HG02840 (cell line): ENCODE measurements around the gene FNDC3B.

Source experiments
- ATAC-seq: cut with Tn5 transposase; IDR thresholded peaks from one replicate; pipeline ENCODE4 v1.9.1; 2021; ENCODE audit warnings: mild to moderate bottlenecking, moderate library complexity, moderate number of reproducible peaks; ENCODE audit not compliant: unreplicated experiment, low FRiP score

The FNDC3B gene

DNA sequence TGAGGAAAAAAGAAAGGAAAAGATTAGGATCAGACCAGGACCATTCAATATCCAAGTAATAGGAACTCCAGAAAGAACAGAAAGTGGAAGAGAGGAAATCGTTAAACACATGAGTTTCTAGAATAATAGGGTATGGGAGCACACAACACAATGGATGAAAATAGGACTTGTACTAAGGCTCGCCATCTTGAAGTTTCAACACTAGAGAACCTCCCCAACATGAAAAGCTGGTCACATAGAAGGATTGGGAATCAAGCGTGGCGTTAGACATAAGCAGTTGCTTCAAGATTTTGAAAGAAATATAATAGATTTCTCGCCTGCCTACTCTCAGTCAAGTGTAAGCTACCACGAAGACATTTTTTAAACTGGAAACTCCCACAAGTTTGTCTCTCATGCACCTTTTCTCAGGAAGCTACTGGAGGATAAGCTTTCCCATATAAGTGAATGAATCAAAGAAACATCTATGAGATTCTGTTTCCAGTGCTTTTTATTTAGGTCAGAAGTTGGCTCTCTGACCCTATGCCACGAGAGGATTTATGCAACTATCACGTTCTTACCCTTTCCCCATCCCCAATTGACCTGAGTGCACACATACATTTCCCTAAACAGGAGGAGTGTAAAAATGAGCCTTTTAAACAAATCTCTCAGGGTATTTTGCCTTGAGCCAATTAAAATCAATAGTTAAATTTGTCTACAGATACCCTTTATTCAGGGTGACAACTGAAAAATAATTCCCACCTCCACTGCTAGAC is 363.7 kb downstream of the FNDC3B start:
- no peak for ATAC-seq

DNA sequence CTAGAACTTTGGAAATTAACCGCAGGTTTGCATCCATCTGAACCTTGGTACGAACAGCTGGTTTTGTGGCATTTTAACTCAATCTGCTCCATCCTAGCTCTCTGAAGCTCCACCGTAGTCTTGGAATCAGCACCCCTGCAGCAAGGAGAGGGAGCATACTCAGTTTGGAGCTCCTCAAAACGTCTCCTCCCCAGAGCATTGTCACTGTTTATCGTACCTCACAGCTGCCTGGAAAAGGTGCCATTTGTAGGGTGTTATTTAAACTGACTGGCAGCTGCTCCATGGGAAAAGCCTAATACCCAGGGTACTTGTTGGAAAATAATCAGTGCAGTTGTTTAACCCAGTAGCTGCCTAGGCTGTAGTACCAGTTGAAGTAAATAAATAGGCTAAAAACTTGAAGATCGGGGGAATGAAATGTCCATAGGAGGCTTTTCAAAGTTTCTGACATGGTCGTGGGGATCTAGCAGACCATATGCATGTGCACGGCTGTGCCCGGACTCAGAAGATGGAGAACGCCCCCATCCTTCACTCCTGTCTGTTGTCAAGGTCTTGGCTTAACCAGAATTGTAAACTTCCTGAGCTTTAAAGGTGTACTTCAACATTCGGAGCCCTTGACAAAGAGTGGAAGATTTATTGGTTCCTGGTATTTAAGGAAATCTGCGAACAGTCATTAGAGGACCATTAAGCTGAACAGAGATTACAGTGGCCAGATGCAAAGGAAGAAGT is 365.0 kb downstream of the FNDC3B start:
- no peak for ATAC-seq

DNA sequence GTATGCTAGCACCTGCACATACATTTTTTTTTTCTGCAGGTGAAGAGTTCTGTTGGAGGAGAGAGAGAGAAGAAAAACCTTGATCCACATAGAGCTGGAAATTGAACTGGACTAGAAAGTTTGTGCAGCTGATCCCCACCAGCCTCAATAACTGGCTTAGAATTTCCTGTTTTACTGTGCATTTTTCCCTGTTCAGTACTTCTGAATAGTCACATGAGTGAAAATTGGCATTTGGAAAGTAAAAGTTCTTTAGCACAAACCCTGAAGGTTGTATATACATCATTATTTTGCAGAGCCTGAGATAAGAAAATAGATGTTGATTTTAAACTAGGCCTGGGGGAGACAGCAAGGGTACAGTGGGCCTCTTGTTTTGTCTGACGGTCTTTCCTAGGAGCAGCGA is 366.5 kb downstream of the FNDC3B start:
- no peak for ATAC-seq

DNA sequence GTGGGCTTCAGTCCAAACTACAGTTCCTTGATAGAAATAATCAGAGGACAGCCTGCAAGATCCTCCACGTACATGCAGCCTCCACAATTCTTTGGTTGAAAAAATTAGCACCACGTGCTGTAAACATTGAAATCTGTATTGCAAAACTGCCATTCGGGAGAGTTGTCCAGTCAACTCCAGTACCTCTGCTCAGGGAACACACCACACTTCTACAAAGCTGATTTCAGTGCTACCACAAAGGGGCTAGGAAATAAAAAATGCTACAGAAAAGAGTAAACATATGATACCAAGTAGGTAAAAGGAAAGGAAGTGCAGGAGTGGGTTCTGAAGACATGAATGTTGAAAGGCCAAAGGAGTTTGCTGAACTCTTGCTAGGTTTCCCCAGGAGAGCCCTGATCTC is 368.5 kb downstream of the FNDC3B start:
- no peak for ATAC-seq

DNA sequence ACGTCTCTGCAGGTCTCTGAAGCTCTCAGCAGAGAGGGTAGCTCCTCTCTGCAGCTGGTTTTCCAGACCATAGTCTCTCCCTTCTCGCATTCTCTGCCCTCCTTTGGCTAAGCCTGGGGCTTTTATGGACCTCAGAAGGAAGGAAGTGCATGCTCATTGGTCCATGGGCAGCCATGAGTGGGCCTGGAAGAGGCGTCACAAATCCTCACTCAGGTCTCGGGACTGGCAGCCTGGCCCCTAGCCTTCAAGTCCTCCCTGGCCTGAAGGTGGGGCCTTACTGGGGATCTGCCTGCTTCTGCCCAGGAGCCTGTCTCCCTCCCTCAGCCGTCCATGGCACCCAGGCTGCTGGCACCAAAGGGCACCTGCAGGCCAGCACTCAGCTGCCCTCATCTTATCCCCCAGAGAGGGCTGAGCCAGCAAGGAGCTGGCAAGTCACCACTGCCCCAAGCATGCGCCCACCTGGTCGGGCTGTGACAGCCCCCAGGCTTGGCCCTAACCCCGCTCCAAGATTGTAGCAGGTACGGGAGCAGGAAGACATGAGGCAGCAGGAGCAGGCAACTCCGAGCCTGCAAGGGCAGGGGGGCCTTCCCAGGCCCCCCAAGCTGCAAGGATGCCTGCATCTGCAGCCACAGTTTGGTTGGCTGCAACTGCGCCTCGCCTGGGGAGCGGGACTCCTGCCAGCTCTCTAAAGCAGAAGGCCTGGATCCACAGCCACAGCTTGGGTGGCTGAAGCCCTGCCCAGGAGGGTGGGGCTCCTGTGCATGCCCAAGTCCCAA is 371.5 kb downstream of the FNDC3B start:
- ATAC-seq, result no peak

DNA sequence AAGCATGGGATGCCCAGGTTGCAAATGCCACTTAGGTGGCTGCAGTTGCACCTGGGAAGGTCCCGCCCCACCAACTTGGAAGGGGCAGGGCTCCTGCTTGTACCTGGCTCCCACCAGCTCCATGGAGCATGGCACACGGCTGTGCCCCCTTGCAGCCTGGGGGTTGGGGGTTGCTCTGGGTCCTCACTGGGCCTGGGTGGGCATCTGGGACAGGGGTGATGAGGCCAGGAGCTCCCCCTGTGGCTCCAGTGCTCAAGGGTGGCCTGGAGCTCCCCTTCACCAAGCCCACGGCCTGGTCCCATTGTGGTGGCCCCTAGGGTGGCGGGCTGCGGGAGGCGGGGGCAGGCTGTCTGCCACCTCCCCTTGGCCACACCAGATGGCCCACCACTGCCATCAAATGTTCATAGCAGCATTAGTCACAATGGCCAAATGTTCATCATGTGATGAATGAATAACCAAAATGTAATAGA is 372.1 kb downstream of the FNDC3B start:
- ATAC-seq, result no peak

DNA sequence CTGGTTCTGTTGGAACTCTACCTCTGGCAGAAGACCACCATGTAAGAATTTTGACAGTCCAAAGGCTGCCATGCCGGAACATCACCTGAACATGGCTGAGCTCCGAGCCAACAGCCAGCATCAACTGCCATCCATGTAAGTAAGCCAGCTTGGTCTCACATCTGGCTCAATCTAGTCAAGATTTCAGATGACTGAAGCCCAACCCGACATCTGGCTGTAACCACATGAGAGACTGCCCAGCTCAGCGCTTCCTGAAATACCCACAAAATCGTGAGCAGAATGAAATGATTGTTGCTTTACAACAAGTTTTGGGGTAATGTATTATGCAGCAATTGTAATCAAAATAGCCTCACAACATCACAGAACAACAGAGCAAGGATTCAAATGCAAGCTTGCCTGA is 375.9 kb downstream of the FNDC3B start:
- no peak for ATAC-seq

DNA sequence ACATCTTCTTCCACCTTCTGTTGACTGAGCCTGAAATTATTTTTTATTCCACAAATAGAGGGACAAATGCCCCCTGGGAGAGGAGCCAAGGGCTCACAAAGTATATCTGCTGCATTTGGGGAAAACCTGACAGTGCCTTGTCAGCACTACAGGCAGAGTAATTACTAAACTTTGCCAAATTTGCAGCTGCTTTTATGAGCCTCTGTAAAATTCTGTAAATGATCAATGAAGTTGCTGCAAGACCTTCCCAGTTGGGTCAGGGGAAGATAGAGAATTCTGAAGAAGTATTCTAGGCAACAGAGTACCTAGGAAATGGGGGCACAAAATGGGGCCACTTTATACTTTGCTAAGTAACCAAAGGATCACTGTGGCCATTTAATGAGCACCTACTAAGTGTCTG is 398.3 kb downstream of the FNDC3B start:
- no peak for ATAC-seq

DNA sequence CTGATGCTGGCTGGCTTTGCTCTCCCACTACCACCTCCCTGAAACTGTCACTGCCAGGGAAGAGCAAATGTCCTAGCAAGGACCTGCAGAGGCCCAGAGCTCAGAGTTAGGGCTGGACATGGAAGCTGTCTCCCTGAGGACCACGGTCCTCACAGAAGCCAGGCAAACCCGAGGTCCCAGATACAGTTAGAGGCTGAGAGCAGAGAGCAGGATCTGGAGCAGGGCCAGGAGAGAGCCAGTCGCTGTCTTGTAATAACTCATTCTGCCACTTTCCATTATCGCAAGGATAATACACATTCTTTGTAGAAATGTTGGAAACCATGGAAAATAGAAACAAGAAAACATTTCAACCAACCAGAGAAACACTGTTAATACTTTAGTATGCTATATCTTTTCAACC is 398.8 kb downstream of the FNDC3B start:
- ATAC-seq, result no peak

DNA sequence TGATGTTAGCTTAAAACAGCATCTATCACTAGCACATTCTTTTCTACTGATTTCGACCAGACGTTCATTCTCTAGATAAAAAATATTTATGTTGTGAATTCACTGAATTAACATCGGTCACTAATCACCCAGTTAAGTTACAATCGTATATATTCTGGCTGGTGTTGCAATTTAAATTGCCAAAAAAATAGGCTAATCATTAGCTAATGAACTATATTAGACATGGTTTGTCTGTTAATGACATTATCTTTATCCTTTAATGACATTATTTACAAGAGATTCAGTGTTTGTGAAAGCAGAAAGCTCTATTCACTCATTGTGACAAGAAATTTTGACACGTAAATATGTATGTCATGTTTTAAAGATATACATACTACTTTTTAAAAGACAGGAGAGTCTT is 402.2 kb downstream of the FNDC3B start:
- no peak for ATAC-seq

DNA sequence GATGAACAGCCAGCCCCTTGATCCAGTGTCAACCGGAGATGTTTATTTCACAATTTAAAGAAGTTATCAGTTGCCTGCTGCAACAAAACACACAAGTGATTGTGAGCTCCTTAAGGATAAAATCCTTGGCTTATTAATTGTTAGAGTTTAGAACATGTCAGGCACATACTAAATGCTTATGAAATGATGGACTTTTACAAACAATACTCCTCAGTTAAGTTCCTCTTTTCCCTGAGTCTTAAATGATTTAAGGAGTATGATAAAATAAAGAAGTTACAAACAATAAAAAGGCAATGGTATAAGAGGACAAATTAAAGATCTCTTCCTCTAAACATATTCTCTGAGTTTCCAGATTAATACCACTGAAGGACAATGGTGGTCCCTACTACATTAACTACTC is 403.2 kb downstream of the FNDC3B start:
- ATAC-seq, result no peak

DNA sequence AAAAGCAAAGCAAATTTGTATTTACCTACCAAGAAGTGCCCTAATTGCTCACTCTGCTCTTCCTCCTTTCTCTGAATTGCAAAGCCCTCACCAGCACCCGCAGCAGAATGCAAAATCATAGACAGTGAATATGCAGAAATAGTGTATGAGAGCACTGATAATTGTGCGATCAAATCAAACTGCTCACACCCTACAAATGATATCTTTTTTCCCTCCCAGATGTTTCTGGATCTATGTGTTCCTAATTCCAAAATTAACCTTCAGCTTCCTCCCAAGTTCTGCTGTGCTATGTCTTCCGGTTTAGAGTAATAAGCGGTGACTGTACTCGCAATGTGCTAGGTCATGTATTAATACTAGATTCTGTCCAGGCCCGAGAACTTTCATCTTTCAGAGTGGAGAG is 405.4 kb downstream of the FNDC3B start:
- ATAC-seq, result no peak

DNA sequence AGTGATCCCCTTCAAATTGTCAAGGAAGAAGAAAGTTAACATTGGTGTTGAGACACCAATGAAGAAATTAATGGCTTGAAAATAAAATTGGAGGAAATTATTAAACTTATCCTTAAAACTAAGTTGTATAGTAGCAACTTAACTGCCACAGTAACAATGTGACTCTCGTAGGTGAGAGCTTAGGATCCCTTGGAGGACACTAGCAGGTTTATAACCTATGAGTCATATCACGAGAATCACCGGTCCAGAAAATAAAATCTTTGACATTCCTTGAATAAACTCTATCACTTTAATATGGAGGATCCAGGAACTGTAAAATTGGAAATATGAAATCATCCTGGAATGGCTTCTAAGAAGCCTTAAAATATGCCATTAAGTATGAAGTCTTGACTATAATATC is 406.8 kb downstream of the FNDC3B start:
- no peak for ATAC-seq

DNA sequence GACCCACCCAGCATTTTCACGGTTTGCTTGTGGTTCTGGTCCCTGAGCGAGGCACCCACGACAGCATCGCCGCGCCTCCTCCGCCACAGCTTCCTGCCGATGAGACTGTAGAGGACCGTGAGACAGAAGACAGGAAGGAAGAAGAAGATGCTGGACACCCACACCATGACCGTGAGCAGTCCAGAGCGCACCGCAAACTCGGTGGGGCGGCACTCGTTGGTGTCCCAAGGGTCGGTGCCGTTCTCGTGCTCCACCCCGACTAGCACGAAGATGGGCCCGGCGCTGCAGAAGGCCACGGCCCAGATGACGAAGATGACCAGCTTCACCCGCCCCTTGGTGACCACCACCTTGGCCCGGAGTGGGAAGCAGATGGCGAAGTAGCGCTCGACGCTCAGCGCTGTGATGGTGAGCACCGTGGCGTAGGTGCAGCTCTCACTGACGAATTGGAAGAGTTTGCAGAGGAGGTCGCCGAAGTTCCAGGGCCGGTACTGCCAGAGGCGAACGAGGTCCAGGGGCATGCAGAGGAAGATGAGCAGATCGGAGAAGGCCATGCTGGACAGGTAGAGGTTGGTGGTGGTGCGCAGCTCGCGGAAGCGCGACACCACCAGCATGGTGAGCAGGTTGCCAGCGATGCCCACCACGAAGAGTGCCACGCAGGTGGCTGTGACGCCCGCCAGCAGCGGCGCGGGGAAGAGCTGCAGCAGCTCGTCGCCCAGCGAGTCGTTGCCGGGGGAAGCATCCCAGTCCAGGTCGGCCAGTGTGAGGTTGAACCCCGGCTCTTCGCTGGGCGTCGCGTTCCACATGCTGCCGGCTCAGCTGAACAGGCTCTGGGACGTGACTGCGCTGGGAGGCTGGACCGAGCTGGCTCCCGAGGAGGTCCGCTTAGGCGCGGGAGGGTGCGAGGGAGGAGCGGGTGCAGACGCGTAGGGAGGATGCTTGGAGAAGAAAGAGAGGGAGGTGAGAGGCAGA is 408.5 kb downstream of the FNDC3B start, which contains the start of gene GHSR:
Gene GHSR, minus strand, starts transcription at position 846 of the 969 bp plus-strand sequence. Its CDS starts 43 bp downstream, at position 803.
- no peak for ATAC-seq

DNA sequence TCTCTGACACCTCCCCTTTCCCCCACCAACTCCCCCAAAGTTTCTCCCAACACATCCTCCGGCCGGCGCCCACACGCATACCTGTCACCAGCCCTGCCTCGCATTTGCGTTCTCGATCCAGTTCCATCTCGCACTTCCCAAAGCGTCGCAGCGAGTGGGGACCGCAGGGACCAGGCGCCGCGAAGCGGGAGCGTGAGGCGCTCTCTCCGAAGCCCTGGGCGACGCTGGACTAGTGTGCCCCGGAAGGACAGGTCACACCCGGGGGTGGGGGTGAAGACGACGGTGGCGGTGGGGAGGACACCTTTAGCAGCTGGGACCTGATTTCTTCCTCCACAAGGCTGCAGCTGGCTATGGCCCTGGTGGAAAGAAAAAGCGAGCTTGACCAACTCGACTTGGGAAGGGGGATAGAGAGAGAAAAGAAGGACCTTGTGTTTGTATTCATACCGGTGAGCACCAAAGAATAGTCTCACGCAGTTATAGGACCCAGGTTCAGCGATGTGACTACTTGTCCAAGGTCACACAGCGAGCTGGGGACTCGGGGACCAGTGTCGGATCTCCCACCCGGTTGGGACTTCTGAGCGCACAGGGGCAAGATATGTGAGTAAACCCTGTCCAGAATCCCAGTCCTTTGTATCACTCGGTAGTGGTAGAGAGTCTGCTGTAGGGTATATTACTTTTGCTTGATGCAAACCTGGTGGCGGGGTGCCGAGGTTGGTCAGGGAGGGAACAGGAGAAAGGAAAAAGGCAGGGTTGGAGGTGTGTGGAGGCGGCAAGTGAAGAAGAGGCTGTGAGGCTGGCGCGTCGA is 409.5 kb downstream of the FNDC3B start:
- no peak for ATAC-seq

DNA sequence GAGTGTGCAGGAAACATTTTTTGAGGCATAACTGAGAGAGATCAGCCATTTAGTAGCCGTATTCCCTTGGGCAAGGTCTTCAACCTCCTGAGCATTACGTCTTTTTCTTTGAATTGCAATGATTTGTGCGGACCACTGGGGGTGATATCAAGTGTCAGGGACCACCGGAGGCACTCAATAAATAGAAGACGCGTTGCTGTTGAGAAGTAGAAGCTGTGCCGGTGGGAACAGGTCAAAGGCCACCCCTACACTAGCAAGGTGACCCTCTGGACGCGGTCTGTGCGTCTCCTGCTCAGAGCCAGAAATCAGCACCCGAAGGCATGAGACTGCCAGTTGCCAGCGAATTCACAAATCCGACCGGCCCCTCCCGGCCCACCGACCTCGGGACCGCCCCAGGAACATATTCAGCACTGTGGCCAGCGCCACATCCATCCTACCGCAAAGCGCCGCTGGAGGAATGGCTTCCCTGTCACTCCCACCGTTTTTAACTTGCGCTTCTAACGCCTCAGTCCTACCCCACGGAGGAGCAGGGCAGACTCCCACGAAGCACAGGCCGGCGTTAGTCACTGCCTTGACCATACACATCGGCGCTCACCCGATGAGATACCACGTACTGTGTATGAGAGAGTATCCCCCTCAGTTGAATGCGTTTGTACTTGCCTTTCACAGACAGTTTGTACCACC is 410.2 kb downstream of the FNDC3B start:
- no peak for ATAC-seq
